NB4 (cell line): ENCODE results near the gene MADCAM1.
"Not testable (repeated sequence)": the region's sequence is repeated elsewhere in the genome, so short reads cannot be mapped to it uniquely, and the experiment has no call there.

ENCODE experiments used
- DNase-seq: peaks from one replicate; pipeline ENCODE4 v3.0.0; 2010; ENCODE audit warnings: low read depth
- H3K4me3 ChIP-seq: one replicate; pipeline ENCODE4 v1.5.1; 2011; ENCODE audit warnings: mild to moderate bottlenecking, low read depth, low read length, moderate library complexity
- MYC ChIP-seq: IDR thresholded peaks from 2 replicates; pipeline ENCODE4 v1.6.1; 2011; ENCODE audit warnings: low read depth, low read length
- POLR2A ChIP-seq: IDR thresholded peaks from 2 replicates; pipeline ENCODE4 v1.6.1; 2011; ENCODE audit warnings: mild to moderate bottlenecking; ENCODE audit not compliant: insufficient read length; ENCODE audit errors: extremely low read depth
- TF ChIP-seq, protein P1 (sequence below): IDR thresholded peaks from 2 replicates; pipeline ENCODE4 v1.6.1; 2011; ENCODE audit warnings: low read depth, low read length
- TF ChIP-seq, protein P2 (sequence below): IDR thresholded peaks from one replicate; pipeline ENCODE4 v1.5.1; 2012; ENCODE audit warnings: low read depth, low read length

Gene MADCAM1

GRCh38 chr19:496112-496665 is at the start of gene MADCAM1:
Gene MADCAM1 (plus strand): TSS chr19:496486. CDS start chr19:496500, 14 bp downstream.
- H3K4me3 ChIP-seq = no peak within 1 kb of the TSS
- TF ChIP-seq, protein P1, sequence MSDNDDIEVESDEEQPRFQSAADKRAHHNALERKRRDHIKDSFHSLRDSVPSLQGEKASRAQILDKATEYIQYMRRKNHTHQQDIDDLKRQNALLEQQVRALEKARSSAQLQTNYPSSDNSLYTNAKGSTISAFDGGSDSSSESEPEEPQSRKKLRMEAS = no peak
- TF ChIP-seq MYC (no peak), POLR2A (no peak)
- TF ChIP-seq, protein P2, sequence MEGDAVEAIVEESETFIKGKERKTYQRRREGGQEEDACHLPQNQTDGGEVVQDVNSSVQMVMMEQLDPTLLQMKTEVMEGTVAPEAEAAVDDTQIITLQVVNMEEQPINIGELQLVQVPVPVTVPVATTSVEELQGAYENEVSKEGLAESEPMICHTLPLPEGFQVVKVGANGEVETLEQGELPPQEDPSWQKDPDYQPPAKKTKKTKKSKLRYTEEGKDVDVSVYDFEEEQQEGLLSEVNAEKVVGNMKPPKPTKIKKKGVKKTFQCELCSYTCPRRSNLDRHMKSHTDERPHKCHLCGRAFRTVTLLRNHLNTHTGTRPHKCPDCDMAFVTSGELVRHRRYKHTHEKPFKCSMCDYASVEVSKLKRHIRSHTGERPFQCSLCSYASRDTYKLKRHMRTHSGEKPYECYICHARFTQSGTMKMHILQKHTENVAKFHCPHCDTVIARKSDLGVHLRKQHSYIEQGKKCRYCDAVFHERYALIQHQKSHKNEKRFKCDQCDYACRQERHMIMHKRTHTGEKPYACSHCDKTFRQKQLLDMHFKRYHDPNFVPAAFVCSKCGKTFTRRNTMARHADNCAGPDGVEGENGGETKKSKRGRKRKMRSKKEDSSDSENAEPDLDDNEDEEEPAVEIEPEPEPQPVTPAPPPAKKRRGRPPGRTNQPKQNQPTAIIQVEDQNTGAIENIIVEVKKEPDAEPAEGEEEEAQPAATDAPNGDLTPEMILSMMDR = no peak
- no peak for DNase-seq

GRCh38 chr19:447064-447426 is 49.2 kb upstream of the MADCAM1 start:
- TF ChIP-seq, protein P2 = no peak
- TF ChIP-seq, protein P1 = no peak
- TF ChIP-seq MYC (no peak), POLR2A (no peak)
- H3K4me3 ChIP-seq = no peak overlapping the region
- no peak for DNase-seq

- TF ChIP-seq MYC (no peak), POLR2A (no peak)
- TF ChIP-seq, protein P2 = no peak
- TF ChIP-seq, protein P1 = no peak
- peak; percentile 56 for DNase-seq
- no peak overlapping the region for H3K4me3 ChIP-seq
Observed at GRCh38 chr19:447816-448560, 48.3 kb upstream of the MADCAM1 start.

- no peak for DNase-seq
- TF ChIP-seq MYC (no peak), POLR2A (no peak)
- TF ChIP-seq, protein P1 = no peak
- TF ChIP-seq, protein P2 = no peak
- H3K4me3 ChIP-seq = no peak overlapping the region
Observed at GRCh38 chr19:449916-450315, 46.4 kb upstream of the MADCAM1 start.

DNA sequence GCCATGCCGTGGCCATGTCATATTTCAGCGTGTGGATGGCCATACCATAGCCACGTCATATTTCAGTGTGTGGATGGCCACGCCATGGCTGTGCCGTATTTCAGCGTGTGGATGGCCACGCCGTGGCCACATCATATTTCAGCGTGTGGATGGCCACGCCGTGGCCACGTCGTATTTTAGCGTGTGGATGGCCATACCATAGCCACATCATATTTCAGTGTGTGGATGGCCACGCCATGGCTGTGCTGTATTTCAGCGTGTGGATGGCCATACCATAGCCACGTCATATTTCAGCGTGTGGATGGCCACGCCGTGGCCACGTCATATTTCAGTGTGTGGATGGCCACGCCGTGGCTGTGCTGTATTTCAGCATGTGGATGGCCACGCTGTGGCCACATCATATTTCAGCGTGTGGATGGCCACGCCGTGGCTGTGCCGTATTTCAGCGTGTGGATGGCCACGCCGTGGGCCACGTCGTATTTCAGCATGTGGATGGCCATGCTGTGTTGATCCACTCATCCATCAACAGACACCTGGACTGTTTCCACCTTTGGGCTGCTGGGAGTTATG is 45.3 kb upstream of the MADCAM1 start:
- H3K4me3 ChIP-seq, DNase-seq: not testable (repeated sequence)

- no peak overlapping the region for H3K4me3 ChIP-seq
- TF ChIP-seq, protein P2 = no peak
- TF ChIP-seq MYC (no peak), POLR2A (no peak)
- TF ChIP-seq, protein P1 = no peak
- DNase-seq = no peak
Observed at GRCh38 chr19:452829-453228, 43.5 kb upstream of the MADCAM1 start.
